ENCODE data around the gene RAB21. TPM values are rescaled to one million over a fixed set of nuclear protein-coding genes. Genes with fewer than 3 reads are reported as not detected.

The RAB21 gene
- total and polyA plus RNA-seq, 2 of the 4 experiments (the other 2 are of a cell fraction), result 13.8 to 15.0 TPM

DNA sequence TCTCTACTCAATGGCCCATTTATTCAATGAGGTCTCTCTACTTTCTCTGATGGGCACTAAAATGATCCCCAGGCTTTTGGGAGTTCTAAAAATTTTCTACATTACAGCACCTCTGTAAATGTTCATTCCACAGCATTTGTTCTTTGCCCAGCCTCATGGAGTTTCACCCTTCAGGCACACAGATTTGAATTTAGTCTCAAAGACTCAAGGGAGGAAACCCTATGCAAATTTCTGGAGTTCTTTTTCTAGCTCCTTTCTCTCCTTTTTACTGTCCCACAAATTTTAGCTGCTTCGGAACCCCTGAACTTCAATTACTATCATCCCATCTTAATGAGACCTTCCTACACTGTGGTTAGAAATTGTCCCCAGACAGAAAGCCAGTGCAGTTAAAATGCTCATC is 17.5 kb upstream of the RAB21 start:
- TF ChIP-seq POLR2A (IDR thresholded peaks at IDR 0.05; ENCODE audit: low read depth, low read length) (no peak), RFX5 (IDR thresholded peaks at IDR 0.05; ENCODE audit: low read depth, low read length) (no peak), SMC3 (IDR thresholded peaks at IDR 0.05; ENCODE audit: low read depth, low read length) (no peak), MXI1 (IDR thresholded peaks at IDR 0.05; ENCODE audit: borderline replicate concordance, low read depth, low read length) (no peak), MAFK (IDR thresholded peaks at IDR 0.05; ENCODE audit: low read depth, low read length) (no peak), BHLHE40 (IDR thresholded peaks at IDR 0.05; ENCODE audit: low read depth, low read length) (no peak), MAZ (IDR thresholded peaks at IDR 0.05; ENCODE audit: borderline replicate concordance, low read depth, low read length) (no peak), NFE2L2 (IDR thresholded peaks at IDR 0.05; ENCODE audit: low read depth, low read length) (no peak), CHD1 (IDR thresholded peaks at IDR 0.05; ENCODE audit: low read depth, low read length) (no peak), CEBPB (IDR thresholded peaks at IDR 0.05; ENCODE audit: low read depth, low read length) (no peak), RCOR1 (IDR thresholded peaks at IDR 0.05; ENCODE audit: insufficient replicate concordance, low read length) (no peak), RAD21 (IDR thresholded peaks at IDR 0.05; ENCODE audit: low read length) (no peak)
- TF ChIP-seq, protein P1, sequence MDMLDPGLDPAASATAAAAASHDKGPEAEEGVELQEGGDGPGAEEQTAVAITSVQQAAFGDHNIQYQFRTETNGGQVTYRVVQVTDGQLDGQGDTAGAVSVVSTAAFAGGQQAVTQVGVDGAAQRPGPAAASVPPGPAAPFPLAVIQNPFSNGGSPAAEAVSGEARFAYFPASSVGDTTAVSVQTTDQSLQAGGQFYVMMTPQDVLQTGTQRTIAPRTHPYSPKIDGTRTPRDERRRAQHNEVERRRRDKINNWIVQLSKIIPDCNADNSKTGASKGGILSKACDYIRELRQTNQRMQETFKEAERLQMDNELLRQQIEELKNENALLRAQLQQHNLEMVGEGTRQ (IDR thresholded peaks at IDR 0.05; ENCODE audit: low read depth, low read length), result no peak
- TF ChIP-seq, protein P2, sequence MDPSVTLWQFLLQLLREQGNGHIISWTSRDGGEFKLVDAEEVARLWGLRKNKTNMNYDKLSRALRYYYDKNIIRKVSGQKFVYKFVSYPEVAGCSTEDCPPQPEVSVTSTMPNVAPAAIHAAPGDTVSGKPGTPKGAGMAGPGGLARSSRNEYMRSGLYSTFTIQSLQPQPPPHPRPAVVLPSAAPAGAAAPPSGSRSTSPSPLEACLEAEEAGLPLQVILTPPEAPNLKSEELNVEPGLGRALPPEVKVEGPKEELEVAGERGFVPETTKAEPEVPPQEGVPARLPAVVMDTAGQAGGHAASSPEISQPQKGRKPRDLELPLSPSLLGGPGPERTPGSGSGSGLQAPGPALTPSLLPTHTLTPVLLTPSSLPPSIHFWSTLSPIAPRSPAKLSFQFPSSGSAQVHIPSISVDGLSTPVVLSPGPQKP (IDR thresholded peaks at IDR 0.05; ENCODE audit: borderline replicate concordance, low read depth, low read length), result no peak
- TF ChIP-seq, protein P3, sequence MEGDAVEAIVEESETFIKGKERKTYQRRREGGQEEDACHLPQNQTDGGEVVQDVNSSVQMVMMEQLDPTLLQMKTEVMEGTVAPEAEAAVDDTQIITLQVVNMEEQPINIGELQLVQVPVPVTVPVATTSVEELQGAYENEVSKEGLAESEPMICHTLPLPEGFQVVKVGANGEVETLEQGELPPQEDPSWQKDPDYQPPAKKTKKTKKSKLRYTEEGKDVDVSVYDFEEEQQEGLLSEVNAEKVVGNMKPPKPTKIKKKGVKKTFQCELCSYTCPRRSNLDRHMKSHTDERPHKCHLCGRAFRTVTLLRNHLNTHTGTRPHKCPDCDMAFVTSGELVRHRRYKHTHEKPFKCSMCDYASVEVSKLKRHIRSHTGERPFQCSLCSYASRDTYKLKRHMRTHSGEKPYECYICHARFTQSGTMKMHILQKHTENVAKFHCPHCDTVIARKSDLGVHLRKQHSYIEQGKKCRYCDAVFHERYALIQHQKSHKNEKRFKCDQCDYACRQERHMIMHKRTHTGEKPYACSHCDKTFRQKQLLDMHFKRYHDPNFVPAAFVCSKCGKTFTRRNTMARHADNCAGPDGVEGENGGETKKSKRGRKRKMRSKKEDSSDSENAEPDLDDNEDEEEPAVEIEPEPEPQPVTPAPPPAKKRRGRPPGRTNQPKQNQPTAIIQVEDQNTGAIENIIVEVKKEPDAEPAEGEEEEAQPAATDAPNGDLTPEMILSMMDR (conservative IDR thresholded peaks at IDR 0.05; ENCODE audit: low read depth, low read length), result no peak
- in situ Hi-C loops (cut with MboI; ENCODE audit: low sequenced_read_pairs) (no loop called here), dilution Hi-C loops (cut with HindIII; ENCODE audit: low sequenced_read_pairs, unreplicated experiment) (no loop called here), intact Hi-C loops (cut with micrococcal nuclease) (no loop called here)
- H4K20me1 ChIP-seq (ENCODE audit: insufficient read depth, low read length), result no peaks in the 10 kb centered on the region
- no CpG with 5 or more reads among the region's 1 CpG for WGBS, 2 experiments (ENCODE audit: extremely low coverage in 2 of 2, insufficient read length in 1 of 2)
- no peak overlapping the region for H3K27ac ChIP-seq (ENCODE audit: insufficient read depth, low read length)
- no peak overlapping the region for H3K4ac ChIP-seq (ENCODE audit: low read depth, low read length)
- H3K4me2 ChIP-seq (ENCODE audit: low read depth, low read length), result no peak overlapping the region
- H3K56ac ChIP-seq (ENCODE audit: extremely low read depth, insufficient read depth, low read length), result no peak overlapping the region
- H3K4me3 ChIP-seq (ENCODE audit: insufficient read depth, low read depth, low read length), result no peak overlapping the region
- H4K91ac ChIP-seq (ENCODE audit: insufficient read depth, low read depth, low read length), result no peak overlapping the region
- H3K9ac ChIP-seq (ENCODE audit: low read depth, low read length), result no peak overlapping the region
- H4K5ac ChIP-seq (ENCODE audit: low read depth, low read length), result no peak overlapping the region
- ATAC-seq (ENCODE audit: low read depth) (no peak), DNase-seq (no peak)
- no peaks in the 10 kb centered on the region for H3K9me1 ChIP-seq (ENCODE audit: insufficient read depth, low read length)
- no peak overlapping the region for H4K8ac ChIP-seq (ENCODE audit: low read depth in 2 of 2, low read length in 2 of 2)
- no TSS peak for BruUV-seq (replicated peaks)
- no peak overlapping the region for H3K23ac ChIP-seq (ENCODE audit: low read depth, low read length)
- no peak overlapping the region for H2BK20ac ChIP-seq (ENCODE audit: low read depth, low read length)
- no peak overlapping the region for H2BK15ac ChIP-seq (ENCODE audit: low read depth, low read length)
- no peak overlapping the region for H2BK120ac ChIP-seq (ENCODE audit: low read depth, low read length)
- H3K36me3 ChIP-seq (ENCODE audit: control insufficient read depth, insufficient read depth, low read length), result no peaks in the 10 kb centered on the region
- H3K9me3 ChIP-seq (ENCODE audit: control insufficient read depth, insufficient read depth, low read length), result no peaks in the 10 kb centered on the region
- no peak overlapping the region for H2AFZ ChIP-seq (replicated peaks; ENCODE audit: low read length, poor library complexity)
- CTCF ChIA-PET, result no interaction called here
- H3K27me3 ChIP-seq (ENCODE audit: control insufficient read depth, insufficient read depth, low read length), result no peaks in the 10 kb centered on the region
- no peak overlapping the region for H3K14ac ChIP-seq (replicated peaks; ENCODE audit: low read depth, low read length)
- no peak overlapping the region for H2AK9ac ChIP-seq (replicated peaks; ENCODE audit: low read depth, low read length, poor library complexity)
- H3K79me1 ChIP-seq (ENCODE audit: low read depth in 1 of 2, low read length in 2 of 2), result no peaks in the 10 kb centered on the region
- no peak overlapping the region for H2AK5ac ChIP-seq (ENCODE audit: low read depth, low read length)
- no peaks in the 10 kb centered on the region for H3K4me1 ChIP-seq (ENCODE audit: control insufficient read depth, insufficient read depth, low read length)
- H2BK5ac ChIP-seq (ENCODE audit: low read depth, low read length, poor library complexity, severe bottlenecking), result no peak overlapping the region
- H3K18ac ChIP-seq (ENCODE audit: low read depth, low read length), result no peak overlapping the region
- POLR2A ChIA-PET (ENCODE audit: unreplicated experiment), result no interaction called here

Data from IMR-90 (cell line).